Small intestine (tissue), 7 donors: ENCODE results near the gene CYGB. TPM values are rescaled to one million over a fixed set of nuclear protein-coding genes. Genes with fewer than 3 reads are reported as not detected.
A peak's percentile ranks its signal among the peaks of the same experiment; 100 is the strongest.

Experiments
- DNase-seq, 2 donors: peaks; one replicate each; pipeline versions ENCODE4 v3.0.0 to v3.0.0-alpha.2; 2013
- FAIRE-seq: peaks from 2 replicates; lab custom pipeline; 2012; peaks lifted over from hg19 to GRCh38; lab: Jason Lieb, UNC
- H3K27ac ChIP-seq, 3 donors: one replicate each; pipeline ENCODE4 v1.5.1; 2013; ENCODE audit warnings: low read length in 2 of 3, mild to moderate bottlenecking in 2 of 3, control low read depth in 1 of 3, inconsistent platforms in 1 of 3, low read depth in 1 of 3, moderate library complexity in 1 of 3
- H3K27me3 ChIP-seq, 3 donors: one replicate each; pipeline ENCODE4 v1.6.1; 2013; ENCODE audit warnings: low read length in 3 of 3, inconsistent platforms in 1 of 3; ENCODE audit not compliant: control insufficient read depth in 3 of 3, insufficient read depth in 3 of 3
- H3K36me3 ChIP-seq, 3 donors: one replicate each; pipeline ENCODE4 v1.6.1; 2013; ENCODE audit warnings: low read length in 3 of 3, inconsistent platforms in 1 of 3, low read depth in 1 of 3, mild to moderate bottlenecking in 1 of 3, moderate library complexity in 1 of 3; ENCODE audit not compliant: control insufficient read depth in 3 of 3, insufficient read depth in 2 of 3
- H3K4me1 ChIP-seq, 3 donors: one replicate each; pipeline ENCODE4 v1.6.1; 2013; ENCODE audit warnings: low read length in 2 of 3, inconsistent platforms in 1 of 3, low read depth in 1 of 3, mild to moderate bottlenecking in 1 of 3, moderate library complexity in 1 of 3; ENCODE audit not compliant: control insufficient read depth in 3 of 3, insufficient read depth in 2 of 3
- H3K4me3 ChIP-seq, 3 donors: one replicate each; pipeline ENCODE4 v1.5.1; 2013; ENCODE audit warnings: low read length in 3 of 3, control low read depth in 1 of 3, inconsistent platforms in 1 of 3, low read depth in 1 of 3, mild to moderate bottlenecking in 1 of 3, moderate library complexity in 1 of 3
- H3K9me3 ChIP-seq, 2 donors: one replicate each; pipeline ENCODE4 v1.6.1; 2013; ENCODE audit warnings: low read depth in 1 of 2, low read length in 1 of 2; ENCODE audit not compliant: control insufficient read depth in 2 of 2, insufficient read depth in 1 of 2
- WGBS, 3 donors: extraction: QIAGEN DNeasy Blood & Tissue Kit; methylation state at CpG; one replicate each; pipeline ENCODE4 v1.1.7; 2013; 5-methylcytosine and 5-hydroxymethylcytosine counted together
- polyA plus RNA-seq, 4 donors: library from polyadenylated mRNA; stranded (reverse) in 3 of 4; unstranded in 1 of 4; fragments of 200-250 nt in 3 of 4; fragments of 120-200 nt in 1 of 4; gene quantifications; one replicate each; pipeline versions ENCODE4 v1.2.1 to v1.2.3, GENCODE V29; 2013
- donor health status: healthy with polysubstance abuse.
- donor health status: control.
- donor health status: control.
- donor health status: Bipolar disorder and iron deficiency.
- donor health status: healthy.

The CYGB gene
- polyA plus RNA-seq, 4 donors: 1.1 to 35.4 (median 12.0) TPM

GRCh38 chr17:76501827-76502307 is 35.6 kb downstream of the CYGB start:
- 56 to 74% (median 67%) methylated on average over 11 of the region's 11 CpGs for WGBS, 3 donors
- Histone ChIP-seq H3K4me1 (peaks cover 9 to 55% (median 19%) of the 10 kb centered on the region in 3 donors), H3K4me3 (peak overlapping the region in 1 of 3 donors; percentile 24), H3K9me3 (no peaks in the 10 kb centered on the region), H3K27ac (peak overlapping the region; percentile 1 to 75 (median 70)), H3K36me3 (peaks cover 0 to 10% (median 0%) of the 10 kb centered on the region in 3 donors), H3K27me3 (no peaks in the 10 kb centered on the region)
- DNase-seq (peak in 1 of 2 donors; percentile 39), FAIRE-seq (no peak)

GRCh38 chr17:76501018-76501826 is 36.3 kb downstream of the CYGB start, which contains the start of gene RHBDF2:
Gene RHBDF2 (minus strand): TSS chr17:76501423. CDS start chr17:76481524, 19,899 bp downstream.
- peak within 1 kb of the TSS; percentile 60 to 85 (median 70) for H3K27ac ChIP-seq
- FAIRE-seq: no peak
- H3K4me3 ChIP-seq: peak within 1 kb of the TSS; percentile 63 to 83 (median 67)
- peaks cover 9 to 54% (median 19%) of the 10 kb centered on the region in 3 donors for H3K4me1 ChIP-seq
- H3K9me3 ChIP-seq: no peaks in the 10 kb centered on the region
- H3K27me3 ChIP-seq: no peaks in the 10 kb centered on the region
- DNase-seq: peak; percentile 89 to 95
- whole genome bisulfite sequencing, 3 donors: 1 to 2% (median 1%) methylated on average over 49 to 72 of the region's 72 CpGs
- peaks cover 0 to 13% (median 0%) of the 10 kb centered on the region in 3 donors for H3K36me3 ChIP-seq

GRCh38 chr17:76500747-76501017 is 36.8 kb downstream of the CYGB start:
- FAIRE-seq (no peak), DNase-seq (no peak)
- H3K4me3 ChIP-seq: peak overlapping the region; percentile 63 to 83 (median 67)
- WGBS, 3 donors: 0 to 10% (median 1%) methylated on average over 9 to 10 of the region's 10 CpGs
- peaks cover 0 to 16% (median 0%) of the 10 kb centered on the region in 3 donors for H3K36me3 ChIP-seq
- peak overlapping the region; percentile 57 to 85 (median 60) for H3K27ac ChIP-seq
- H3K4me1 ChIP-seq: peaks cover 9 to 57% (median 19%) of the 10 kb centered on the region in 3 donors
- H3K27me3 ChIP-seq: no peaks in the 10 kb centered on the region
- H3K9me3 ChIP-seq: no peaks in the 10 kb centered on the region

- H3K27me3 ChIP-seq: no peaks in the 10 kb centered on the region
- DNase-seq (peak in 1 of 2 donors; percentile 50), FAIRE-seq (no peak)
- H3K27ac ChIP-seq: peak overlapping the region; percentile 8 to 85 (median 57)
- H3K4me1 ChIP-seq: peaks cover 9 to 62% (median 19%) of the 10 kb centered on the region in 3 donors
- peak overlapping the region; percentile 63 to 83 (median 67) for H3K4me3 ChIP-seq
- H3K36me3 ChIP-seq: peaks cover 0 to 16% (median 0%) of the 10 kb centered on the region in 3 donors
- WGBS, 3 donors: 18 to 53% (median 26%) methylated on average over 17 of the region's 17 CpGs
- H3K9me3 ChIP-seq: no peaks in the 10 kb centered on the region
Measured at GRCh38 chr17:76500074-76500746, 37.3 kb downstream of the CYGB start.

- DNase-seq: peak in 1 of 2 donors; percentile 31
- Histone ChIP-seq H3K4me3 (peak overlapping the region in 1 of 3 donors; percentile 63), H3K9me3 (no peaks in the 10 kb centered on the region), H3K4me1 (peaks cover 9 to 69% (median 19%) of the 10 kb centered on the region in 3 donors), H3K36me3 (peaks cover 0 to 22% (median 0%) of the 10 kb centered on the region in 3 donors), H3K27ac (peak overlapping the region in 2 of 3 donors; percentile 9 to 85), H3K27me3 (no peaks in the 10 kb centered on the region)
- no peak for FAIRE-seq
- 39 to 60% (median 48%) methylated on average over 5 of the region's 5 CpGs for WGBS, 3 donors
Measured at GRCh38 chr17:76499267-76499667, 38.2 kb downstream of the CYGB start.

- Histone ChIP-seq H3K27me3 (no peaks in the 10 kb centered on the region), H3K9me3 (no peaks in the 10 kb centered on the region), H3K36me3 (peaks cover 0 to 22% (median 0%) of the 10 kb centered on the region in 3 donors), H3K27ac (peak overlapping the region; percentile 5 to 85 (median 70)), H3K4me3 (no peak overlapping the region), H3K4me1 (peaks cover 9 to 73% (median 20%) of the 10 kb centered on the region in 3 donors)
- no peak for FAIRE-seq
- DNase-seq: no peak
- WGBS, 3 donors: 22 to 42% (median 35%) methylated on average over 4 of the region's 4 CpGs
Measured at GRCh38 chr17:76498876-76499251, 38.6 kb downstream of the CYGB start.

- DNase-seq: peak; percentile 60 to 67
- no peaks in the 10 kb centered on the region for H3K9me3 ChIP-seq
- H3K4me3 ChIP-seq: peak overlapping the region in 1 of 3 donors; percentile 7
- peak overlapping the region; percentile 5 to 85 (median 70) for H3K27ac ChIP-seq
- peaks cover 0 to 22% (median 0%) of the 10 kb centered on the region in 3 donors for H3K36me3 ChIP-seq
- WGBS, 3 donors: 25 to 30% (median 26%) methylated on average over 30 to 31 of the region's 31 CpGs
- no peaks in the 10 kb centered on the region for H3K27me3 ChIP-seq
- peaks cover 9 to 79% (median 26%) of the 10 kb centered on the region in 3 donors for H3K4me1 ChIP-seq
- no peak for FAIRE-seq
Measured at GRCh38 chr17:76497979-76498875, 39.3 kb downstream of the CYGB start.
